HFFc6 (cell line): ENCODE results near the gene FERMT3. TPM values are rescaled to one million over a fixed set of nuclear protein-coding genes. Genes with fewer than 3 reads are reported as not detected.

Experiments used
- DNase-seq: peaks from one replicate; pipeline ENCODE4 v3.0.0-alpha.2; 2018
- H3K27ac Mint-ChIP-seq: 2 replicates; pipeline ENCODE4 v1.8.0; 2020; ENCODE audit warnings: mild to moderate bottlenecking, mixed read lengths
- H3K27me3 Mint-ChIP-seq: 2 replicates; pipeline ENCODE4 v1.8.0; 2021; ENCODE audit warnings: mild to moderate bottlenecking, moderate library complexity, mixed read lengths; ENCODE audit not compliant: insufficient read depth
- H3K36me3 Mint-ChIP-seq: 2 replicates; pipeline ENCODE4 v1.8.0; 2021; ENCODE audit warnings: low read depth, mixed read lengths
- H3K4me1 Mint-ChIP-seq: 2 replicates; pipeline ENCODE4 v1.8.0; 2020; ENCODE audit warnings: low read depth, mixed read lengths
- H3K4me3 Mint-ChIP-seq: 2 replicates; pipeline ENCODE4 v1.8.0; 2020; ENCODE audit warnings: mild to moderate bottlenecking, moderate library complexity, mixed read lengths
- H3K9me3 Mint-ChIP-seq: 2 replicates; pipeline ENCODE4 v1.8.0; 2020; ENCODE audit warnings: mild to moderate bottlenecking, mixed read lengths
- CTCF ChIP-seq: fragments of 200-600 bp; sonication (generic); IDR thresholded peaks from 2 replicates; pipeline ENCODE4 v1.5.0; 2021; ENCODE audit warnings: antibody characterized with exemption, mild to moderate bottlenecking
- total RNA-seq, 6 experiments: library from RNA; stranded (reverse); fragmentation: NEBNext Ultra II Directional; extraction: Animal tissue kit (Norgen Biotek cat#: 25700); gene quantifications; 2 replicates in 1 of 6; 3 replicates in 5 of 6; pipeline ENCODE4 v1.2.3, GENCODE V29; 2021

Gene FERMT3
- total RNA-seq, 6 experiments from 2014 or later, result 1.2 to 2.8 (median 1.7) TPM

- no peak for DNase-seq
- peaks cover 11% of the 10 kb centered on the region; the same call in 1 of the 2 replicates for H3K36me3 Mint-ChIP-seq
- peaks cover 1% of the 10 kb centered on the region; the same call in 1 of the 2 replicates for H3K27me3 Mint-ChIP-seq
- TF ChIP-seq CTCF, result no peak
- peak overlapping the region; percentile 98 for H3K27ac Mint-ChIP-seq
- no peaks in the 10 kb centered on the region for H3K9me3 Mint-ChIP-seq
- H3K4me1 Mint-ChIP-seq, result peaks cover 37% of the 10 kb centered on the region
- H3K4me3 Mint-ChIP-seq, result peak overlapping the region; percentile 90
Observed at GRCh38 chr11:64239662-64240434, 33.3 kb downstream of the FERMT3 start.

- H3K4me1 Mint-ChIP-seq, result peaks cover 31% of the 10 kb centered on the region
- peak within 1 kb of the TSS; percentile 90 for H3K4me3 Mint-ChIP-seq
- no peaks in the 10 kb centered on the region for H3K9me3 Mint-ChIP-seq
- H3K36me3 Mint-ChIP-seq, result peaks cover 12% of the 10 kb centered on the region
- peak within 1 kb of the TSS; percentile 98 for H3K27ac Mint-ChIP-seq
- TF ChIP-seq CTCF, result no peak
- peaks cover 1% of the 10 kb centered on the region; the same call in 1 of the 2 replicates for H3K27me3 Mint-ChIP-seq
- DNase-seq, result peak; percentile 94
Observed at GRCh38 chr11:64240435-64241240, 34.1 kb downstream of the FERMT3 start, which contains the start of gene FKBP2. FKBP2 (plus strand) TSS chr11:64241095; CDS start chr11:64242388, 1,293 bp downstream.

- Mint-ChIP-seq H3K9me3 (no peaks in the 10 kb centered on the region), H3K27ac (peak overlapping the region; percentile 98), H3K4me1 (peaks cover 30% of the 10 kb centered on the region), H3K36me3 (peaks cover 16% of the 10 kb centered on the region), H3K4me3 (peak overlapping the region; percentile 90), H3K27me3 (peaks cover 3% of the 10 kb centered on the region)
- peak; percentile 99 for DNase-seq
- no peak for TF ChIP-seq CTCF
Observed at GRCh38 chr11:64241241-64241490, 34.6 kb downstream of the FERMT3 start.

- TF ChIP-seq CTCF, result peak; percentile 7; the same call in 1 of the 2 replicates
- Mint-ChIP-seq H3K36me3 (peaks cover 16% of the 10 kb centered on the region), H3K9me3 (no peaks in the 10 kb centered on the region), H3K27ac (peak overlapping the region; percentile 98), H3K4me1 (peaks cover 30% of the 10 kb centered on the region), H3K27me3 (peaks cover 4% of the 10 kb centered on the region), H3K4me3 (peak overlapping the region; percentile 90)
- DNase-seq, result no peak
Observed at GRCh38 chr11:64241491-64242374, 35.2 kb downstream of the FERMT3 start.

- H3K27me3 Mint-ChIP-seq, result peaks cover 4% of the 10 kb centered on the region
- H3K36me3 Mint-ChIP-seq, result peaks cover 16% of the 10 kb centered on the region
- TF ChIP-seq CTCF, result no peak
- peak overlapping the region; percentile 90 for H3K4me3 Mint-ChIP-seq
- no peaks in the 10 kb centered on the region for H3K9me3 Mint-ChIP-seq
- DNase-seq, result no peak
- peaks cover 38% of the 10 kb centered on the region for H3K4me1 Mint-ChIP-seq
- H3K27ac Mint-ChIP-seq, result peak overlapping the region; percentile 70
Observed at GRCh38 chr11:64243236-64243854, 36.8 kb downstream of the FERMT3 start.
